NCI-H1105 treated with DMSO at 0.1 percent for 48 hours (cell line): ENCODE results near the gene ZNF846.
"Not testable (repeated sequence)": the region's sequence is repeated elsewhere in the genome, so short reads cannot be mapped to it uniquely, and the experiment has no call there.

Experiments used
- DNase-seq: peaks from one replicate; lab custom pipeline; 2025; lab: John Stamatoyannopoulos, UW

ZNF846 gene

DNA sequence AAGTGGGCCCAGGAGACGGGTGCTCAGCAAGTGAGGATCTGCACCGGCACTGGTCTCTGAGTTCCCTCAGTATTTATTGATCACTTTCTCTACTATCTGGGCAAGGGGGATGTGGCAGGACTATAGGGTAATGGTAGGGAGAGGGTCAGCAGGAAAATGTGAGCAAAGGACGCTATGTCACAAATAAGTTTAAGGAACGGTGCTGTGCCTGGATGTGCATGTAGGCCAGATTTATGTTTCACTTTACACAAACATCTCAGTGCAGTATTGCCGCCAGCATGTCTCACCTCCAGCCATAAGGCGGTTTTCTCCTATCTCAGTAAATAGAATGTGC lies 15.6 kb upstream of the ZNF846 start:
- not testable (repeated sequence) for DNase-seq

DNA sequence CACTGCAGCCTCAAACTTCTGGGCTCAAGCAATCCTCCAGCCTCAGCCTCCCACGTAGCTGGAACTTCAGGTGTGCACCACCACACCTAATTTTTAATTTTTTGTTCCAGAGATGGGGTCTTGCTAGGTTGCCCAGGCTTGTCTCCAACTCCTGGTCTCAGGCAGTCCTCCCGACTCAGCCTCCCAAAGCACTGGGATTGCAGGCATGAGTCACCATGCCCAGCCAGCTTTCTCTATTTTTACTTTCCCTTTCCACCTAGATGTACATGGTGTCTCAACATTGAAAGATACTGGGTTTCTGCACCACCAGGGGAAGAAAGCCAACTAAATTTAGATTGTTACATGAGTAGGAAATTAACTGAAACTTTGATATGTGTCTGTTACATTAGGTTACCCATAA lies 13.8 kb upstream of the ZNF846 start:
- DNase-seq, result no peak

DNA sequence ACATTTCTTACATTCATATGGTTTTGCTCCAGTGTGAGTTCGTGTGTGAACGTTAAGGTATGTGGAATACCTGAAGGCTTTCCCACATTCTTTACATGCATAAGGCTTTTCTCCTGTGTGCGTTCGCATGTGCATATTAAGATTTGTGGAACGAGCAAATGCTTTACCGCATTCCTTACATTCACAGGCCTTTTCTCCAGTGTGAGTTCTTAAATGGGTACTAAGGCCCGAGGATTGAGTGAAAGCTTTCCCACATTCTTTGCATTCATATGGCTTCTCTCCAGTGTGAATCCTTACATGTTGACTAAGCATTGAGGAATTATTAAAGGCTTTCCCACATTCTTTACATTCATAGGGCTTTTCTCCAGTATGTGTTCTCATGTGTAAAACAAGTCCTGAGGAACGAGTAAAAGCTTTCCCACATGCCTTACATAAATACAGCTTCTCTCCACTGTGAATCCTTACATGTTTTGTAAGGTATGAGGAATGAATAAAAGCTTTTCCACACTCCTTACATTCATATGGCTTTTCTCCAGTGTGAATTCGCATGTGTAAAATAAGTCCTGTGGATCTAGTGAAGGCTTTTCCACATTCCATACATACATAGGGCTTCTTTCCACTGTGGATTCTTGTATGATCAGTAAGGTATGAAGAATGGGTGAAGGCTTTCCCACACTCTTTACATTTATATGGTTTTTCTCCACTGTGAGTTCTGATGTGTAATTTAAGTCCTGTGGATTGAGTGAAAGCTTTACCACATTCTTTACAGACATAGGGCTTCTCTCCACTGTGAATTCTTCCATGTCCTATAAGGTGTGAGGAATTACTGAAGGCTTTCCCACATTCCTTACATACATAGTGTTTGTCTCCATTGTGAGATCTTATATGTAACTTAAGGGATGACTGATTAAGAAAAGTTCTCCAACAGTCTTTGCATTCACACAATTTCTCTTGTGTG lies 10.7 kb downstream of the ZNF846 start:
- DNase-seq, result no peak

DNA sequence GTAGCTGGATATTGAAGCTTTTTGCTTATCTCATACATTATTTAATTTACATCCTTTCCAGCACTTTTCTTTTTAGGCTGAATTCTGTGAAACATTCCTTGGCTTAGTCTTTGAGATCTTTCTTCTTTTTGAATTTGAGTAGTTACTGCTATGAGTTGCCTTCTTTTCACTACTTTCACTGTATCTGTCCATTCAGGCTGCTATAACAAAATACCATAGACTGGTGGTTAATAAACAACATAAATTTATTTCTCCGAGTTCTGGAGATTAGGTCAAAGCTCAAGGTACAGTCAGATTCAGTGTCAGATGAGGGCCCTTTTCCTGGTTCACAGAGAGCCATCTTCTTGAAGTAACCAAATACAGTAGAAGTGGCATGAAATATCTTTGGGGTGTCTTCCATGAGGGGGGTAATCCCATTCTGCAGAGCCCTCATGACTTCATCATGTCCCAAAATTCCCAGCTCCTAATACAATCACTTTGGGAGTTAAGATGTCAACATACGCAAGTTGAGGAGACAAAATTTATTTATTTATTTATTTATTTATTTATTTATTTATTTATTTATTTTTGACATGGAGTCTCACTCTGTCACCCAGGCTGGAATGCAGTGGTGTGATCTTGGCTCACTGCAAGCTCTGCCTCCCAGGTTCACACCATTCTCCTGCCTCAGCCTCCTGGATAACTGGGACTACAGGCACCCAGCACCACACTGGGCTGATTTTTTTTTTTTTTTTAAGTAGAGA lies 15.7 kb downstream of the ZNF846 start:
- DNase-seq, result no peak

DNA sequence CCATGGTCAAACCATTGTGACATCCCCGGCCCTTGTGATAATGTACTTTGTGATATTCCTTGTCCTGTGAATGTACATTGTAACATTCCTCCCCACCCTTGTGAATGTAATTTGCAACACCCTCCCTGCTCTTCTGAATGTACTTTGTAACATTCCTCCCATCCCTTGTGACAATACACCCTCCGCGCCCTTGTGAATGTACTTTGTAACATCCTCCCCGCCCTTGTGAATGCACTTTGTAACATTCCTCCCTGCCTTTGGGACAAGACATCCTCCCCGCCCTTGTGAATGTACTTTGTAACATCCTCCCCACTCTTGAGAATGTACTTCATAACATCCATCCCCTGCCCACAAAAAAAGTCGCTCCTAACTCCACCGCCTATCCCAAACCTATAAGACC lies 17.1 kb downstream of the ZNF846 start:
- no peak for DNase-seq

DNA sequence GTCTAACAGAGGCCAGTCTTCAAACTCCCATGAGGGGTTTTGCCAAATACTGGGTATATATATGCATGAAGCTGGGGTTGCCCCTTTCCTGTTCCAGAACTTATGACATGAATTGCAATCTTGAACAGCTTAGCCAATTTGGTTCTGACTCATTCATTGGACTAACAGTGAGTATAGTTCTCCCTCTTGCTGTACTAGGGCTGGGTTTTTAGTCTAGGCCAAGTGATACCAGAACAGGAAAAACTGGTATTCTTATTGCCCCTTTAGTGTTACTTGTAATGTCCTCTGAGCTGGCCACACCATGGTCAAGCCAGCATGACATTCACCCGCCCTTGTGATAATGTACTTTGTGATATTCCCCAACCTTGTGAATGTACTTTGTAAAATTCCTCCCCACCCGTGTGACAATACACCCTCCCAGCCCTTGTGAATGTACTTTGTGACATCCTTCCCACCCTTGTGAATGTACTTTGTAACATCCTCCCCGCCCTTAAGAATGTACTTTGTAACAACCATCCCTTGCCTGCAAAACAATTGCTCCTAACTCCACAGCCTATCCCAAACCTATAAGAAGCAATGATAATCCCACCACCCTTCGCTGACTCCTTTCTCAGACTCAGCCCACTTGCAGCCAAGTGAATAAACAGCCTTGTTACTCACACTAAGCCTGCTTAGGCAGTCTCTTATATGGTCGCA lies 26.9 kb downstream of the ZNF846 start:
- no peak for DNase-seq

DNA sequence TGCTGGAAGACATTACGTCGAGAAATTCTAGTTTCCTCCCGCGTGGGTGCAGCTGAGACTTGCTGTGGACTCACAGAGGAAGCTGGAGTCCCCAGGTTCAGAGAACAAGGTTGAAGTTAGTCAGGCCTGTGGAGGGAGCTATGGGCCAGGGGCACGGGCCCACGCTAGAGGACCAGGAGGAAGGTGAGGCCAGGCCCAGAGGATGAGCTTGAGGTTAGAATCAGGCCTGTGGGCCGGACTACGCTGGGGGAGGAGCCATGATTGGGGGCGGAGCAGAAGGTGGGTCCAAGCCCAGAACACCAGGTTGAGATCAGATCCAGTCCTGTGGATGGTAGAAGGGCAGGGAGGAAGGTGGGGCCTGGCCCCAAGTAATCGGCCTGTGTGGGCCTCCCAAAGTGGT lies 32.6 kb downstream of the ZNF846 start:
- DNase-seq, result no peak

DNA sequence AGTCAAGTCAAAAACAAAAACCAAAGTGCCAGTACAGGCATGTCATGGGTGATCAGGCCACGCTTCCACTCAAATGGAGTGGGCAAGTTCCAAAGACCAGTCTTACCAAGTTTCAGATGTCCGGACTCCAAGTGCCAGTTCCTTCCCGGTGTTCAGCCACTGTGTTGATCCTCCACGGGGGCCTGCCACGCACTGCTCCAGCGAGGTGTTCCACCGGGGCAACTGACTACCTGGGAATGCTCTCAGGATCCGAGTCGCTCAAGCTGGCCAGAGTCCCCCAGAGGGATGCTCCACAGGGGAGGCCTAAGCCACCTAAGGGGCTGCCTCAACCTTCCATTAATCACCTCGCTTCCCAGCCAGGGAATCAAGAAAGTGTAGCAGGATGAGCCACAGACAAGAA lies 38.5 kb downstream of the ZNF846 start:
- not testable (repeated sequence) for DNase-seq

DNA sequence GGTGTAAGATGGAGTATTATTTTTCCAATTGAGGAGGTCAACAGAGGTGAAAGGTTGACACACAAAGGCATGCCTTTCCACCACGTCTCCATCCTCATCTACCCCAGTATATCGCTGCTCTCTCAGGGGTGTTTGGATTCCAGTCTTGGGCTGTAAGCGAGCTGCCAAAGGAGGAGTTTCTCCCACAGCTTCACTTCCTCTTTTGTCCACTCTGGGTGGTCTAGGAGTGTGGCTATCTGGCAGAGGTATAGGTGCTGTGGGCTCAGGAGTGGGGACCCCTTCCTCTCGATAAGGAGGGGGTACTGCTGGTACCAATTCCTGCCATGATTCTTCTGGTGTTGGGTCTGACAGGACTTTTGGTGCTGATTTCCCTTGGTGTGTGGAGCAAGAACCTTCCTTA lies 39.4 kb downstream of the ZNF846 start:
- DNase-seq, result no peak

DNA sequence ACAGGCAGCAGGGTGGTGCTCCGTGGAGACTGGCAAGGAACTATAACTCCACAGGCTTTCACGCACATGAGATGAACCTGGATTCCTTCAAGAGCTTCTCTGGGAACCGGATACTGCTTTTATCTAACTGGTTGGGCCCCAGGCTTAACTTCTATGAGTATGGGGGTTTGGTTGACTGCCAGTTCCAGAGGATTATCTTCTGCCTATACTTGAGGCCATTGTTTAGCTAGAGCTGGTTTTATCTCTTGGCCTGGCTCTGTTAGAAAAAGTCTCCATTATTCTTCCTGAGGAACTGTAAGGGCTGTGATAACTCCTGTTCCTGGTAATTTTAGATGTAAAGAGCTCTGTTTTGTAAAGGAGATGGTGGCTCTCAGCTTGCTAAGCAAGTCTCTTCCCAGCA lies 40.9 kb downstream of the ZNF846 start:
- no peak for DNase-seq

DNA sequence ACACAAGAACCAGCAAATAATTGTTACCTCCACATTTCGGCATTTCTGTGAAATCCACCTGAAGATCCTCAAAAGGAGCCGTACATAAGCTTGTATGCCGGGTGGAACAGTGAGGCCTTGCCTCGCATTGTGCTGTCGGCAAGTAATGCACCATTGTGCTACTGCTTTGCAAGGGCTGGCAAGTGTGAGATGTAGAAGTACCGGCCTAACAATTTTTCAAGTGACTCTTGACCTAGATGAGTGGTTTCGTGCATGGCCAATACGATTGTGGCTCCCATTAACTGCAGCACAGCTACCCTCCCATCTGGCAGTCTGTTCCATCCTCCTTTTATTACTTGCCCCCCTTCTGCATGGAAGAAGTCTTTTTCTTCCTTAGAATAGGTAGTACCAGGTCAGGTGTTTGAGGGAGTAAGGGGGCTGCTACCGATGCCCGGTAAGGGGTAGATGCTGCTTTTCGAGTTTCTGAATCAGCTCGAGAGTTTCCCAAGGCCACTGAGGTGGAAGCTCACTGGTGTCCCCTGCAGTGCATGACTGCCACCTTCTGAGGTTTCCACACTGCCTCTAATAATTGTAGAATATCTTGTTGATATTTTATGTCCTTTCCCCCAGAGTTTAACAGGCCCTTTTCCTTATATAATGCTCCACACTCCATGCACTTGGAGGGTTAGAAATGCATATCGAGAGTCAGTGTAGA lies 42.9 kb downstream of the ZNF846 start:
- DNase-seq, result not testable (repeated sequence)

DNA sequence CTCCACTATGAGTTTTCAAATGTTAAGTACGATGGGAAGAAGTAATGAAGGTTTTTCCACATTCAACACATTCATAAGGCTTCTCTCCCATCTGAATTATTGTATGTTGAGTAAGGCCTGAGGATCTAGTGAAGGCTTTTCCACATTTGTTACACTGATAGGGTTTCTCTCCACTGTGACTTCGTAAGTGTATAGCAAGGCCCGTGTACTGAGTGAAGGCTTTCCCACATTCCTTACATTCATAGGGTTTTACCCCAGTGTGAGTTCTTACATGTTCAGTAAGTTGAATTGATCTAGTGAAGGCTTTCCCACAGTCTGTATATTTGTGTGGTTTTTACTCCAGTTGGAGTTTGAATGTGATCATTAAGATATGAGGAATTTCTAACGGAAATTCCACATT lies 44.4 kb downstream of the ZNF846 start:
- DNase-seq, result no peak

DNA sequence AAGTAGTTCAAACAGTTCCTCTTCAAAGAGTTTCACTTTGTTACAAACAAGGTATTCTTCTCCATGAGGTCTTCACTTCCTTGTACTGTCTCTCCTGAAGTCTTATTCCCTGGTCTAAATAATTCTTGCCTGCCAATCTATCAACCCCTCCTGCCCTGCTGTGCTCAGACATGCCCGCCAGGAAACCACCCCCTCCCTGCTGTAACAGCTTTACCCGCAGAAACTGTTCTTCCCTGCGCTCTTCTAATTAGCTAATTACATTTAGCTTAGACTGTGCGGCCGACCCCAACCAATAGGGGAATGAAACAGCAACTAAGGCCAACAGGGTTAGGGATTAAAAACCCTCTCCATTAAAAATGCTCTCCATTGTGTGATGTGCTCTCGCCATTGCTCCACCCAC lies 46.7 kb downstream of the ZNF846 start:
- peak; percentile 51 for DNase-seq

DNA sequence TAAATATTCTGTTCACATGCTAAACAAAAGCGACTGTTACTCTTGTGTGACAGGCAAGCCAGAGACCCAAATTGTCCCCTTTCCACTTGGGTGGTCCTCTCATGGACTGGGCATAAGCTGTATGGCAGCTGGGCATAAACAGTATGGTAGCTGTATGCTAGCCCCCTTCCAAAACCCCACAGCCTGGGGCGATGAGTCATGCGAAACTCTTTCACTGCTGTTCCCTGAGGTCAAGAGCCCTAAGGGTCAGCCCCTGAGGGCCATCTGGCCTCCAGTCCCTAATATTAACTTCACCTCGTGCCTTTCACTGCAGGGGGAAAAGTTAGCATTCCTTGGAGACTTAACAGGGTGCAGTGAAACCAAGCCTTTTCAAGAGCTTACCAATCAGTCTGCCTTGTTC lies 48.0 kb downstream of the ZNF846 start:
- DNase-seq, result no peak

DNA sequence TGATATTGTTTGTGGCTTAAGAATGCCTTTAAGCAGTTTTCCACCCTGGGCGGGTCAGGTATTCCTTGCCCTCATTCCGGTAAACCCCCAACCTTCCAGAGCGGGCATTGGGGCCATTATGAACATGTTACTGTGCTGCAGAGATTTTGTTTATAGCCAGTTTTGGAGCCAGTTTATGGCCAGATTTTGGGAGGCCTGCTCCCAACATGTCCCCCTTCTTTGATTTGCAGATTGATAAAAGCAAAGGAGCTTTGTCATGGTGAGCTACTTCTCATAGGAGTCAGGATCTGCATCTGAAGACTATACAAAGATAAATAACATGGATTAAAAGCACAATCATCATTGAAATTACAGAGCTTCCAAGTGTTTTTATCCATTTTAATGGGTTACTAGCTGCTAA lies 56.7 kb downstream of the ZNF846 start:
- no peak for DNase-seq

DNA sequence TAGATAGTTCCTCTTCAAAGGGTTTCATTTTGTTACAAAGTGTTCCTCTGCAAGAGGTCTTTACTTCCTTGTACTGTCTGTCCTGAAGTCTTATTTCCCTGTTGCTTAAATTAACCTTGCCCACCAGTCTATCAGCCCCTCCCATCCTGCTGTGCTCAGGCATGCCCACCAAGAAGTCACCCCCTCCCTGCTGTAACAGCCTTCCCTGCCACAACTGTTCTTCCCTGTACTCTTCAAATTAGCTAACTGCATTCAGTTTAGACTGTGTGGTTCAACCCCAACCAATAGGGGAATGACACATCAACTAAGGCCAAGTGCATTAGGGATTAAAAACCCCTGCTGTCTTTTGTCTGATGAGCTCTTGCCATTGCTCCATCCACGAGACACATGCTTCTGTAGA lies 59.2 kb downstream of the ZNF846 start:
- no peak for DNase-seq

DNA sequence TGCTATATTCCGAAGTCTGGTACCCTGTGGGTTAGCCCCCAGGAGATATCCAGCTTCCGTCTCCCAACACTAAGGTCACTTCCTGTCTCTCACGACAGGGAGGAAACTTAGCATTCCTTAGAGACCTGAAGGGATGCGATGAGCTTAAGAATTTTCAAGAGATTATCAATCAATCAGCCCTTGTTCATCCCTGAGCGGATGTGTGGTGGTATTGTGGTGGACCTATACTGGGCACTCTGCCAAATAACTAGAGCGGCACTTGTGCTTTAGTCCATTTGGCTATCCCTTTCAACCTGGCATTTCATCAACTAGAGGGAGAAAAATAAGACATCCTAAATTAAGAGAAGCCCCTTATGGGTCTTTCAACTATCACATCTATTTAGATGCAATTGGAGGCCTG lies 62.7 kb downstream of the ZNF846 start:
- DNase-seq, result no peak

DNA sequence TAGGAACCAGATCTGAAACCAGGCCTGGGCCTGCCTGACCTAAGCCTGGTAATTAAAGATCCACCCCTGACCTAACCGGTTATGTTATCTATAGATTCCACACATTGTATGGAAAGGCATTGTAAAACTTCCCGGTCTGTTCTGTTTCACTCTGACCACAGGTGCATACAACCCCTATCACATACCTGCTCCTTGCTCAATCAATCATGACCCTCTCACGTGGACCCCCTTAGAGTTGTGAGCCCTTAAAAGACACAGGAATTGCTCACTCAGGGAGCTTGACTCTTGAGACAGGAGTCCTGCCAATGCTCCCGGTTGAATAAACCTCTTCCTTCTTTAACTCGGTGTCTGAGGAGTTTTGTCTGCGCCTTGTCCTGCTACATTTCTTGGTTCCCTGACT lies 66.4 kb downstream of the ZNF846 start:
- DNase-seq, result no peak
